HG02884 (cell line): ENCODE measurements around the gene TSKU.

Experiments
- ATAC-seq: cut with Tn5 transposase; IDR thresholded peaks from one replicate; pipeline ENCODE4 v1.9.1; 2021; ENCODE audit warnings: mild to moderate bottlenecking, moderate library complexity; ENCODE audit not compliant: unreplicated experiment

The TSKU gene

GRCh38 chr11:76769645-76770586 is 13.2 kb upstream of the TSKU start:
- no peak for ATAC-seq

- ATAC-seq = no peak
Measured at GRCh38 chr11:76770642-76771445, 12.3 kb upstream of the TSKU start.

GRCh38 chr11:76771446-76772099 is 11.6 kb upstream of the TSKU start:
- no peak for ATAC-seq

GRCh38 chr11:76772100-76772782 is 10.9 kb upstream of the TSKU start:
- no peak for ATAC-seq

- ATAC-seq = no peak
Measured at GRCh38 chr11:76772783-76773106, 10.4 kb upstream of the TSKU start.

- no peak for ATAC-seq
Measured at GRCh38 chr11:76773921-76774361, 9.2 kb upstream of the TSKU start.

- ATAC-seq = no peak
Measured at GRCh38 chr11:76776472-76776871, 6.7 kb upstream of the TSKU start.

- no peak for ATAC-seq
Measured at GRCh38 chr11:76777305-76777704, 5.9 kb upstream of the TSKU start.

GRCh38 chr11:76777876-76778275 is 5.3 kb upstream of the TSKU start:
- ATAC-seq = no peak

- no peak for ATAC-seq
Measured at GRCh38 chr11:76778874-76779273, 4.3 kb upstream of the TSKU start.

GRCh38 chr11:76781046-76781801 is 1.9 kb upstream of the TSKU start:
- no peak for ATAC-seq

GRCh38 chr11:76781807-76782530 is 1.2 kb upstream of the TSKU start:
- no peak for ATAC-seq

- peak; percentile 56 for ATAC-seq
Measured at GRCh38 chr11:76782531-76783293, 444 bp upstream of the TSKU start.

- ATAC-seq = no peak
Measured at GRCh38 chr11:76783896-76784813, 999 bp downstream of the TSKU start.

GRCh38 chr11:76785513-76785912 is 2.4 kb downstream of the TSKU start:
- no peak for ATAC-seq

GRCh38 chr11:76786016-76786415 is 2.9 kb downstream of the TSKU start:
- no peak for ATAC-seq

- ATAC-seq = no peak
Measured at GRCh38 chr11:76786441-76787014, 3.4 kb downstream of the TSKU start.
